T-cell (primary cell): ENCODE measurements around the gene OSBPL3. TPM values are rescaled to one million over a fixed set of nuclear protein-coding genes. Genes with fewer than 3 reads are reported as not detected.

ENCODE experiments used
- ATAC-seq, 4 experiments: fragments of 200-7000 bp in 3 of 4; fragments of 150-1000 bp in 1 of 4; cut with Tn5 transposase; replicated peaks in 1 of 4; 1 replicate in 3 of 4; 2 replicates in 1 of 4; pipeline ENCODE4 v1.10.0; 2021; ENCODE audit warnings: moderate library complexity in 3 of 4, mild to moderate bottlenecking in 2 of 4, moderate number of reproducible peaks in 1 of 4
- CTCF ChIA-PET, 2 donors: fragments of 300-600 bp; sonication (Branson Sonifier 250); formaldehyde crosslinking; loops; one replicate each; lab custom pipeline; 2022; ENCODE audit warnings: antibody characterized with exemption in 2 of 2; lab: Charles Lee
- POLR2A ChIA-PET, 2 donors: fragments of 300-600 bp; sonication (Branson Sonifier 250); formaldehyde crosslinking; loops; one replicate each; lab custom pipeline; 2022; ENCODE audit warnings: antibody characterized with exemption in 2 of 2; lab: Charles Lee
- DNase-seq, 35 experiments: peaks; one replicate each; pipeline versions ENCODE4 v3.0.0 to v3.0.0-alpha.2; 2013 to 2023
- H3K27ac ChIP-seq: one replicate; pipeline ENCODE4 v1.5.1; 2013; ENCODE audit warnings: low read length
- H3K27me3 ChIP-seq, 2 experiments: replicated peaks in 1 of 2; 1 replicate in 1 of 2; 2 replicates in 1 of 2; pipeline versions ENCODE4 v1.6.1 to v1.7.0; 2013; ENCODE audit warnings: low read length in 1 of 2, mixed read lengths in 1 of 2; ENCODE audit not compliant: control insufficient read depth in 2 of 2, insufficient read depth in 2 of 2; ENCODE audit errors: extremely low read depth in 1 of 2
- H3K36me3 ChIP-seq, 2 donors: 1 replicate in 1 of 2; 2 replicates in 1 of 2; pipeline versions ENCODE4 v1.6.1 to v1.7.0; 2013; ENCODE audit warnings: low read length in 1 of 2; ENCODE audit not compliant: control insufficient read depth in 2 of 2, insufficient read depth in 1 of 2; ENCODE audit errors: extremely low read depth in 1 of 2
- H3K4me1 ChIP-seq, 2 experiments: 1 replicate in 1 of 2; 2 replicates in 1 of 2; pipeline versions ENCODE4 v1.6.1 to v1.7.0; 2013; ENCODE audit warnings: low read length in 2 of 2, mixed read lengths in 1 of 2; ENCODE audit not compliant: insufficient read depth in 2 of 2, control insufficient read depth in 1 of 2; ENCODE audit errors: extremely low read depth in 1 of 2
- H3K4me3 ChIP-seq, 2 donors: 1 replicate in 1 of 2; 2 replicates in 1 of 2; pipeline versions ENCODE4 v1.5.1 to v1.7.0; 2013; ENCODE audit warnings: mild to moderate bottlenecking in 2 of 2, low read length in 1 of 2, moderate library complexity in 1 of 2; ENCODE audit not compliant: control insufficient read depth in 1 of 2; ENCODE audit errors: extremely low read depth in 1 of 2
- H3K9me3 ChIP-seq: 2 replicates; pipeline ENCODE4 v1.7.0; 2013
- H3K27ac Mint-ChIP-seq, 2 donors: one replicate each; pipeline ENCODE4 v1.8.0; 2020 to 2021; ENCODE audit warnings: mild to moderate bottlenecking in 2 of 2, mixed read lengths in 2 of 2
- H3K27me3 Mint-ChIP-seq, 2 donors: one replicate each; pipeline ENCODE4 v1.8.0; 2021 to 2022; ENCODE audit warnings: mixed read lengths in 2 of 2
- H3K36me3 Mint-ChIP-seq: one replicate; pipeline ENCODE4 v1.8.0; 2021; ENCODE audit warnings: mixed read lengths
- H3K4me1 Mint-ChIP-seq, 3 donors: one replicate each; pipeline ENCODE4 v1.8.0; 2020 to 2022; ENCODE audit warnings: mixed read lengths in 3 of 3, mild to moderate bottlenecking in 1 of 3
- H3K4me3 Mint-ChIP-seq, 3 donors: one replicate each; pipeline ENCODE4 v1.8.0; 2020 to 2022; ENCODE audit warnings: mild to moderate bottlenecking in 3 of 3, mixed read lengths in 3 of 3, moderate library complexity in 3 of 3
- H3K9me3 Mint-ChIP-seq, 3 donors: one replicate each; pipeline ENCODE4 v1.8.0; 2020 to 2022; ENCODE audit warnings: mixed read lengths in 3 of 3
- WGBS: methylation state at CpG from one replicate; pipeline ENCODE4 v1.1.5; 2013; ENCODE audit warnings: missing lambda C conversion rate; ENCODE audit not compliant: insufficient coverage; 5-methylcytosine and 5-hydroxymethylcytosine counted together
- total RNA-seq, 35 experiments: library from RNA in 6 of 35; stranded (reverse) in 6 of 35; fragments of 120-200 nt in 1 of 35; gene quantifications; one replicate each; pipeline versions ENCODE4 v1.2.1 to v1.2.4 and lab custom pipeline; 2013 to 2026

Gene OSBPL3
- total RNA-seq, 5 donors from 2014 or later (not counting 1 experiment from before 2014, with no cell fraction given) = 30.2 to 62.7 (median 54.7) TPM

DNA sequence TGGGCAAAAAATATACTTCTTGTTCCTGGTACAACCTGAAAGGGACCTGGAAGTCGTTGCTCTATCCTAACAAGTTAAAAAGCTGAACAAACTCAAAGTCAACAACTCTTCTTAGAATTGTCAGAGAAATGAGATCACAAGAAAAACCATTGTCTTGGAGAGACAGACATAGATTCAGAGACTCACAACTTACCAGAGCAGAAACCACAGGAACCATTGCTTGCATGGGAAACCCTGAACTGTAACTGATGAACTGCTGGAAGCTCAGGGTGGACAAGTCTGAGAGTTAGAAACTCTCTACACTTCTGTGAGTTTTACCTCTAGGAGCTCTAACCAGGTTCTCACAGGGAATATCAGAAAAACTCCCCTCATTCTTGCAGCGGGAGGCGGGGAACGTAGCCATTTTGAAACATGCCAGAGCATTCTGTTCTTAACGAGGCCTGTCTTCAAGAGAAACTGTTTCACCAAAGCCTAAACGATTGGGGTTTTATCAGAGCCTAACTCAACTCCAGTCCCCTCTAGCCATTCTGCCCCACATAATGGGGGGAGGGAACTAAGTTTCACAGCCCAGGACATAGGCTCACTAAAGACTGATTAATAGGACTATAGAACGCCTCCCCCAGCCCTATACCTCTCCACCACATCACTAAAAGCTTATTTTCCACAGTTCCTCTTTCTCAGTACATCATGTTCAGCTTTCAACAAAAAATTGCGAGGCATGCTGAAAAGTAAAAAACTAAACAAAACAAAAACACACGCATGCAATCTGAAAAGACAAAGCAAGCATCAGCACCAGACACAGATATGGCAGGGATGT, 210.8 kb downstream of the OSBPL3 start:
- Mint-ChIP-seq H3K36me3 (no peaks in the 10 kb centered on the region), H3K4me3 (no peak overlapping the region), H3K27ac (no peak overlapping the region), H3K27me3 (peaks cover 22 to 24% of the 10 kb centered on the region in 2 donors), H3K9me3 (peaks cover 0 to 18% (median 7%) of the 10 kb centered on the region in 3 donors), H3K4me1 (no peaks in the 10 kb centered on the region)
- no peak overlapping the region for H3K27ac ChIP-seq
- ChIA-PET POLR2A (no interaction called here), CTCF (interaction anchor here in 1 of 2 donors (0.6 kb wide), 1 partner anchor 1225 kb away, joined by 3 read pairs; no protein-coding TSS in a partner anchor)
- no peak for ATAC-seq
- WGBS = 100% methylated on average over 3 of the region's 9 CpGs
- H3K36me3 ChIP-seq = no peaks in the 10 kb centered on the region
- H3K4me1 ChIP-seq = no peaks in the 10 kb centered on the region
- no peaks in the 10 kb centered on the region for H3K9me3 ChIP-seq
- DNase-seq = no peak
- H3K27me3 ChIP-seq = peaks cover 0 to 8% of the 10 kb centered on the region in 2 experiments
- no peak overlapping the region for H3K4me3 ChIP-seq

DNA sequence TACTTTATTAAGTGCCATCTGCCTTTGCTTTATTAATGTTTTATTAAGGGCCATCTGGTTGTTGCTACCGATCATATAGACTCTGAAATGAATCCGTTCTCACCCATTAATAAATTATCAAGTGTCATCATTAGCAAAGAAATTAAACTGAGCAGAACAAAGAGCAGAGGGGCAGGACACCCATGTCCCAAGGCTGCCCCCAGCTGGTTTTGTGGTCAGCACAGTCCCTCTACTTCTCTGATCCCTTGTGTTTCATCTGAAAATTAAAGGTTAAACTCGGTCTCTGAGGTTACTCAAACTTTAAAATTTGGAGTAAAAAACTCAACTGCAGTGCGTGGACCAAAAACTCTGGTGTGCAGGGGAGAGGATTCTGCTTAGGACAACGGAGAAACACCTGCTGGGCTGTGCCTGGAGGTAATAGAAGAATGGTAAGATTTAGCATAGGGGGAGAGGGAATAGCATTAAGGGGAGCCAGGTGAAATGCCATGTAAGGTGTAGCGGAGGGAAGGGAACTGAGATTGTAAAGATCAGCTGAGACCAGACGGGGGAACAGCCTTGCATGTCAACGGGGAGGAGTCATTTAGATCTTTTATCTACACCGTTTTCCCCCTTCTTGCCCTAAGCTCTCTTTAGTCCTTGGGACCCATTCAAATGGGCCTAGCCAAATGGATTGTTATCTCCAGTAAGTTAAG, 212.0 kb downstream of the OSBPL3 start:
- Histone ChIP-seq H3K4me3 (no peak overlapping the region), H3K9me3 (no peaks in the 10 kb centered on the region), H3K36me3 (no peaks in the 10 kb centered on the region), H3K27me3 (peaks cover 0 to 8% of the 10 kb centered on the region in 2 experiments), H3K27ac (no peak overlapping the region), H3K4me1 (no peaks in the 10 kb centered on the region)
- Mint-ChIP-seq H3K27ac (no peak overlapping the region), H3K4me1 (no peaks in the 10 kb centered on the region), H3K27me3 (peaks cover 28 to 30% of the 10 kb centered on the region in 2 donors), H3K9me3 (peaks cover 0 to 18% (median 7%) of the 10 kb centered on the region in 3 donors), H3K4me3 (no peak overlapping the region), H3K36me3 (no peaks in the 10 kb centered on the region)
- ATAC-seq (no peak), DNase-seq (no peak)
- ChIA-PET POLR2A (no interaction called here), CTCF (no interaction called here)
- 82% methylated on average over 3 of the region's 9 CpGs for WGBS

DNA sequence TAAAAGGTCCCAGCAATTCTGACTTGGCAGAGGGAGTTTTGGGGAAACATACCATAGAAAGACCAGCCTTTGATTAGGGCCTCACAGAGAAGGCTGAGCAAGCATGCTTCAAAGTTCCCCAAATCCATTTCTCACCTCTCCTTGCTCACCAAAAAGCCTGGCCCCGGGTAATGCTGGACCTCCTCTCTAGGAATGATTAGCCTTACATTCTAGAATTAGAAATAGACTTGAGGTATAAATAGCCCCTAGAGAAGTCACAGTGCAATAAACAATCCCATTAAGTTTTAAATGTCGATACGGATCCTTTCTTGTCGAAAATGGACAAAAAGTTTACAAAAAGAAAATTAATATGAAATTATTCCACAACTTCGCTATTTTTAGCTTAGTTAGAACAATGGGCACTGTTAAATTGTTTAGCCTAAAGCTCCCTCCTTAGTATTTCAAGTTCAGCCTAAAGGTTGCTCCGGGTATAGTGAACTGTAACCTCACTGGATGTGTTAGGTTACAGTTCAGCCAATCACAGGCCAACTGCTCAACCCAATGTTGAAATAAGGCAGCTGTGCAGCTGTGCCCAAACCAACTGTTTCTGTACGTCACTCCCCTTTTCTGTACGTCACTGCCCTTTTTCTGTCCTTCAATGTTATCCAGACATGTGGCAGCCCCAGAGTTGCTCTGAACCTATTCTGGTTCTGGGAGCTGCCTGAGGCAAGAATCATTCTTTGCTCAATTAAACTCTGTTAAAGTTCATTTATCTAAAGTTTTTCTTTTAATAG, 214.8 kb downstream of the OSBPL3 start:
- Mint-ChIP-seq H3K27me3 (peaks cover 42 to 48% of the 10 kb centered on the region in 2 donors), H3K9me3 (peaks cover 0 to under 1% (median 0%) of the 10 kb centered on the region in 3 donors)
- CTCF ChIA-PET = interaction anchor here in 1 of 2 donors (0.6 to 1.5 kb wide), 2 partner anchors 9 to 1461 kb away, joined by 3 read pairs; no protein-coding TSS in a partner anchor

GRCh38 chr7:24764011-24764410, 216.0 kb downstream of the OSBPL3 start:
- ChIA-PET CTCF (interaction anchor here (0.5 to 1.5 kb wide), 2 partner anchors 8 to 1807 kb away, joined by 3 to 4 read pairs; no protein-coding TSS in a partner anchor), POLR2A (interaction anchor here in 1 of 2 donors (0.6 to 1.0 kb wide), 2 partner anchors 9 to 453 kb away, joined by 3 to 6 read pairs; no protein-coding TSS in a partner anchor)
- Mint-ChIP-seq H3K9me3 (no peaks in the 10 kb centered on the region), H3K4me3 (no peak overlapping the region), H3K36me3 (no peaks in the 10 kb centered on the region), H3K27me3 (peaks cover 49 to 58% of the 10 kb centered on the region in 2 donors), H3K27ac (no peak overlapping the region), H3K4me1 (no peaks in the 10 kb centered on the region)
- no peak overlapping the region for H3K27ac ChIP-seq
- peaks cover 4 to 7% of the 10 kb centered on the region in 2 experiments for H3K27me3 ChIP-seq
- ATAC-seq (no peak), DNase-seq (no peak)
- no peaks in the 10 kb centered on the region for H3K9me3 ChIP-seq
- no peaks in the 10 kb centered on the region for H3K4me1 ChIP-seq
- no peaks in the 10 kb centered on the region for H3K36me3 ChIP-seq
- WGBS = no CpG with 5 or more reads among the region's 1 CpG
- no peak overlapping the region for H3K4me3 ChIP-seq

More for the DNA sequence above, 214.8 kb downstream of the OSBPL3 start:
- DNase-seq (no peak), ATAC-seq (no peak)
- H3K36me3 Mint-ChIP-seq = no peaks in the 10 kb centered on the region
- no peaks in the 10 kb centered on the region for H3K4me1 ChIP-seq
- peaks cover under 1 to 4% of the 10 kb centered on the region in 2 experiments for H3K27me3 ChIP-seq
- 91% methylated on average over 3 of the region's 8 CpGs for WGBS
- no peaks in the 10 kb centered on the region for H3K9me3 ChIP-seq
- H3K36me3 ChIP-seq = no peaks in the 10 kb centered on the region
- POLR2A ChIA-PET = no interaction called here
- no peak overlapping the region for H3K27ac ChIP-seq
- no peak overlapping the region for H3K4me3 ChIP-seq
- H3K4me1 Mint-ChIP-seq = no peaks in the 10 kb centered on the region
- H3K4me3 Mint-ChIP-seq = no peak overlapping the region
- H3K27ac Mint-ChIP-seq = no peak overlapping the region

GRCh38 chr7:24763303-24763901, 216.6 kb downstream of the OSBPL3 start:
- Mint-ChIP-seq H3K4me1 (no peaks in the 10 kb centered on the region), H3K27ac (no peak overlapping the region), H3K9me3 (no peaks in the 10 kb centered on the region), H3K27me3 (peaks cover 55 to 64% of the 10 kb centered on the region in 2 donors), H3K36me3 (no peaks in the 10 kb centered on the region), H3K4me3 (no peak overlapping the region)
- no peaks in the 10 kb centered on the region for H3K36me3 ChIP-seq
- H3K27me3 ChIP-seq = peaks cover 6 to 9% of the 10 kb centered on the region in 2 experiments
- H3K4me1 ChIP-seq = no peaks in the 10 kb centered on the region
- CTCF ChIA-PET = no interaction called here
- H3K4me3 ChIP-seq = no peak overlapping the region
- POLR2A ChIA-PET = interaction anchor here in 1 of 2 donors (1.0 kb wide), 1 partner anchor 10 kb away, joined by 6 read pairs; no protein-coding TSS in a partner anchor
- 73% methylated on average over 2 of the region's 5 CpGs for WGBS
- DNase-seq (no peak), ATAC-seq (no peak)
- H3K27ac ChIP-seq = no peak overlapping the region
- H3K9me3 ChIP-seq = no peaks in the 10 kb centered on the region
